Measurements from ENCODE around the gene LCN6. TPM values are rescaled to one million over a fixed set of nuclear protein-coding genes. Genes with fewer than 3 reads are reported as not detected.

LCN6 gene
- total RNA-seq, 1 experiment from 2014 or later: not detected

DNA sequence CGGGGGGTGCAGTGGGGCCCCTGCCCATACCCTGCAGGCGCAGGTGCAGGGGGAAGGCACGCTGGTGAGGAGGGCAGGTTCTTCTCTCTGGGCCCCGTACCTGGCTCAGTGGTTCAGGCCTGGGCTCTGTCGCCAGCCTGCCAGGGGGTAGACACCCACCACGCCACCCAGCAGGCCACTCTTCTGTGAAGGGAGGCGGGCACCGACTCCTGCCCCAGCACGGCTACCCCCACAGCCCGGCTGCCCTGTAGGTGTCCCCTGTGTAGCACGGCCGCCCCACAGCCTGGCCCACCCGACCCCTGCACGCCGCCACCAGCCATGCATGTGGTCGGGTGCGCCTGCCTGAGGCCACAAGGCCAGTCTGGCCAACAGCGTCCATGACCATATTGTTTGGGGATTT, 1.7 kb downstream of the LCN6 start:
- H4K5ac ChIP-seq (ENCODE audit: insufficient read length, low read depth, low read length): no peak overlapping the region
- H3T11ph ChIP-seq (ENCODE audit: low read length): no peak overlapping the region
- WGBS (ENCODE audit: extremely low coverage, insufficient read length, low lambda C conversion rate): no CpG with 5 or more reads among the region's 18 CpGs
- no peak overlapping the region for H2BK15ac ChIP-seq (ENCODE audit: low read depth, low read length)
- no peaks in the 10 kb centered on the region for H3K27me3 ChIP-seq (ENCODE audit: insufficient read depth, low read length)
- no peak overlapping the region for H2BK120ac ChIP-seq (ENCODE audit: low read depth, low read length, poor library complexity, severe bottlenecking)
- peaks cover 8% of the 10 kb centered on the region for H3K27me3 Mint-ChIP-seq (ENCODE audit: low read depth)
- H3K79me2 ChIP-seq (ENCODE audit: insufficient read depth, low read length): no peaks in the 10 kb centered on the region
- no peaks in the 10 kb centered on the region for H3K9me3 ChIP-seq (ENCODE audit: control insufficient read depth, low read depth, low read length)
- H3K4me1 Mint-ChIP-seq: peaks cover 0 to 14% of the 10 kb centered on the region in 2 experiments; a peak in 1 of 4 replicates
- no peak overlapping the region for H3K9ac ChIP-seq (ENCODE audit: extremely low read depth, insufficient read length, low read length)
- H2BK20ac ChIP-seq (ENCODE audit: low read depth, low read length, poor library complexity, severe bottlenecking): no peak overlapping the region
- H3K4me1 ChIP-seq (ENCODE audit: insufficient read depth, low read length): no peaks in the 10 kb centered on the region
- H3K23me2 ChIP-seq (ENCODE audit: insufficient read length, low read depth, low read length, poor library complexity, severe bottlenecking): peaks cover 3% of the 10 kb centered on the region
- H3K4me3 Mint-ChIP-seq: no peak overlapping the region
- no peaks in the 10 kb centered on the region; a peak in 1 of 7 replicates for H3K36me3 Mint-ChIP-seq (ENCODE audit: insufficient read depth in 1 of 3, low read depth in 3 of 3)
- no peaks in the 10 kb centered on the region for H4K20me1 ChIP-seq (ENCODE audit: control insufficient read depth, insufficient read depth, insufficient read length)
- no peak overlapping the region for H2BK5ac ChIP-seq (ENCODE audit: insufficient read length, low read length)
- H2BK12ac ChIP-seq (ENCODE audit: insufficient read length, low read depth, low read length): no peak overlapping the region
- TF ChIP-seq, protein P1, sequence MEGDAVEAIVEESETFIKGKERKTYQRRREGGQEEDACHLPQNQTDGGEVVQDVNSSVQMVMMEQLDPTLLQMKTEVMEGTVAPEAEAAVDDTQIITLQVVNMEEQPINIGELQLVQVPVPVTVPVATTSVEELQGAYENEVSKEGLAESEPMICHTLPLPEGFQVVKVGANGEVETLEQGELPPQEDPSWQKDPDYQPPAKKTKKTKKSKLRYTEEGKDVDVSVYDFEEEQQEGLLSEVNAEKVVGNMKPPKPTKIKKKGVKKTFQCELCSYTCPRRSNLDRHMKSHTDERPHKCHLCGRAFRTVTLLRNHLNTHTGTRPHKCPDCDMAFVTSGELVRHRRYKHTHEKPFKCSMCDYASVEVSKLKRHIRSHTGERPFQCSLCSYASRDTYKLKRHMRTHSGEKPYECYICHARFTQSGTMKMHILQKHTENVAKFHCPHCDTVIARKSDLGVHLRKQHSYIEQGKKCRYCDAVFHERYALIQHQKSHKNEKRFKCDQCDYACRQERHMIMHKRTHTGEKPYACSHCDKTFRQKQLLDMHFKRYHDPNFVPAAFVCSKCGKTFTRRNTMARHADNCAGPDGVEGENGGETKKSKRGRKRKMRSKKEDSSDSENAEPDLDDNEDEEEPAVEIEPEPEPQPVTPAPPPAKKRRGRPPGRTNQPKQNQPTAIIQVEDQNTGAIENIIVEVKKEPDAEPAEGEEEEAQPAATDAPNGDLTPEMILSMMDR (conservative IDR thresholded peaks at IDR 0.05): no peak
- no peaks in the 10 kb centered on the region for H3K79me1 ChIP-seq (ENCODE audit: insufficient read depth, low read depth, low read length, poor library complexity, severe bottlenecking)
- H3K18ac ChIP-seq (ENCODE audit: insufficient read length, low read depth, low read length): no peak overlapping the region
- H2AFZ ChIP-seq (ENCODE audit: low read length): no peak overlapping the region
- no peak overlapping the region; the same call in 1 of the 2 replicates for H3K14ac ChIP-seq (ENCODE audit: insufficient read depth, low read length)
- H2AK5ac ChIP-seq (ENCODE audit: insufficient read length, low read length): no peak overlapping the region
- H3K9me3 Mint-ChIP-seq: peaks cover 1 to 2% of the 10 kb centered on the region in 2 experiments; a peak in 3 of 5 replicates
- no peak overlapping the region for H3K4me2 ChIP-seq (ENCODE audit: insufficient read depth, insufficient read length, low read length)
- no peak overlapping the region for H3K56ac ChIP-seq (ENCODE audit: insufficient read length, low read depth, low read length)
- H3K27ac Mint-ChIP-seq: no peak overlapping the region
- no peak overlapping the region for H4K8ac ChIP-seq (replicated peaks; ENCODE audit: insufficient read length, low read depth, low read length)
- no peak overlapping the region for H3K4ac ChIP-seq (ENCODE audit: low read depth, low read length)
- H4K91ac ChIP-seq (ENCODE audit: insufficient read length, low read depth, low read length): no peak overlapping the region
- no peak overlapping the region for H3K27ac ChIP-seq (ENCODE audit: insufficient read length, low read depth, low read length)
- no peak overlapping the region for H3K23ac ChIP-seq (ENCODE audit: insufficient read length, low read depth, low read length)
- DNase-seq: no peak
